Endometrium (tissue), 2 donors: Measurements from ENCODE around the gene MAGI1.
"Not testable (repeated sequence)": the region's sequence is repeated elsewhere in the genome, so short reads cannot be mapped to it uniquely, and the experiment has no call there.

Source experiments
- FAIRE-seq: peaks from 2 replicates; lab custom pipeline; 2012; peaks lifted over from hg19 to GRCh38; lab: Jason Lieb, UNC
- donor health status: control.
- donor health status: control.

The MAGI1 gene

GRCh38 chr3:65904016-65904415, 134.7 kb downstream of the MAGI1 start:
- no peak for FAIRE-seq

- FAIRE-seq = no peak
Measured at GRCh38 chr3:65902304-65902793, 136.4 kb downstream of the MAGI1 start.

- FAIRE-seq = peak; percentile 73
Measured at GRCh38 chr3:65901226-65901625, 137.5 kb downstream of the MAGI1 start.

- FAIRE-seq = no peak
Measured at GRCh38 chr3:65899226-65899625, 139.5 kb downstream of the MAGI1 start.

- FAIRE-seq = no peak
Measured at GRCh38 chr3:65897766-65898165, 141.0 kb downstream of the MAGI1 start.

- no peak for FAIRE-seq
Measured at GRCh38 chr3:65896321-65896720, 142.4 kb downstream of the MAGI1 start.

GRCh38 chr3:65894679-65895453, 143.9 kb downstream of the MAGI1 start:
- no peak for FAIRE-seq

- FAIRE-seq = no peak
Measured at GRCh38 chr3:65894126-65894525, 144.6 kb downstream of the MAGI1 start.

- no peak for FAIRE-seq
Measured at GRCh38 chr3:65893631-65894030, 145.1 kb downstream of the MAGI1 start.

GRCh38 chr3:65891477-65891876, 147.2 kb downstream of the MAGI1 start:
- not testable (repeated sequence) for FAIRE-seq

GRCh38 chr3:65890328-65890727, 148.4 kb downstream of the MAGI1 start:
- no peak for FAIRE-seq

GRCh38 chr3:65889707-65890099, 149.0 kb downstream of the MAGI1 start:
- FAIRE-seq = no peak

GRCh38 chr3:65888980-65889706, 149.6 kb downstream of the MAGI1 start:
- FAIRE-seq = no peak

GRCh38 chr3:65888196-65888595, 150.5 kb downstream of the MAGI1 start:
- no peak for FAIRE-seq

- no peak for FAIRE-seq
Measured at GRCh38 chr3:65886391-65886790, 152.3 kb downstream of the MAGI1 start.

GRCh38 chr3:65884071-65884470, 154.6 kb downstream of the MAGI1 start:
- FAIRE-seq = no peak

- peak; percentile 89 for FAIRE-seq
Measured at GRCh38 chr3:65883613-65884012, 155.1 kb downstream of the MAGI1 start.

- FAIRE-seq = no peak
Measured at GRCh38 chr3:65880350-65880749, 158.4 kb downstream of the MAGI1 start.

GRCh38 chr3:65879372-65879771, 159.3 kb downstream of the MAGI1 start:
- no peak for FAIRE-seq

GRCh38 chr3:65878831-65879230, 159.9 kb downstream of the MAGI1 start:
- FAIRE-seq = no peak

- no peak for FAIRE-seq
Measured at GRCh38 chr3:65877160-65877559, 161.6 kb downstream of the MAGI1 start.

- FAIRE-seq = no peak
Measured at GRCh38 chr3:65876028-65876420, 162.7 kb downstream of the MAGI1 start.

GRCh38 chr3:65875393-65876027, 163.2 kb downstream of the MAGI1 start:
- no peak for FAIRE-seq
